Osteocyte (in vitro differentiated cells): ENCODE results near the gene XCL2. TPM values are rescaled to one million over a fixed set of nuclear protein-coding genes. Genes with fewer than 3 reads are reported as not detected.

Source experiments
- DNase-seq: peaks from one replicate; pipeline ENCODE4 v3.0.0; 2021; ENCODE audit warnings: mixed read lengths; ENCODE audit not compliant: unreplicated experiment; ENCODE audit errors: extremely low spot score
- H3K27ac Mint-ChIP-seq: one replicate; pipeline ENCODE4 v1.8.0; 2021; ENCODE audit warnings: mild to moderate bottlenecking, mixed read lengths; ENCODE audit not compliant: unreplicated experiment
- H3K27me3 Mint-ChIP-seq: one replicate; pipeline ENCODE4 v1.8.0; 2021; ENCODE audit warnings: mixed read lengths; ENCODE audit not compliant: unreplicated experiment
- H3K36me3 Mint-ChIP-seq: one replicate; pipeline ENCODE4 v1.8.0; 2021; ENCODE audit warnings: mixed read lengths; ENCODE audit not compliant: unreplicated experiment
- H3K4me1 Mint-ChIP-seq: one replicate; pipeline ENCODE4 v1.8.0; 2021; ENCODE audit warnings: mixed read lengths; ENCODE audit not compliant: unreplicated experiment
- H3K4me3 Mint-ChIP-seq: one replicate; pipeline ENCODE4 v1.8.0; 2021; ENCODE audit warnings: mild to moderate bottlenecking, moderate library complexity, mixed read lengths; ENCODE audit not compliant: unreplicated experiment
- H3K9me3 Mint-ChIP-seq: one replicate; pipeline ENCODE4 v1.8.0; 2021; ENCODE audit warnings: mixed read lengths; ENCODE audit not compliant: unreplicated experiment
- CTCF ChIP-seq: fragments of 200-600 bp; sonication (generic); IDR thresholded peaks from 2 replicates; pipeline ENCODE4 v1.5.0; 2021; ENCODE audit warnings: antibody characterized with exemption, mild to moderate bottlenecking, moderate library complexity
- total RNA-seq: library from RNA; stranded (reverse); gene quantifications from 2 replicates; pipeline ENCODE4 v1.2.1, GENCODE V29; 2021

Gene XCL2
- total RNA-seq, 1 donor from 2014 or later, result not detected

DNA sequence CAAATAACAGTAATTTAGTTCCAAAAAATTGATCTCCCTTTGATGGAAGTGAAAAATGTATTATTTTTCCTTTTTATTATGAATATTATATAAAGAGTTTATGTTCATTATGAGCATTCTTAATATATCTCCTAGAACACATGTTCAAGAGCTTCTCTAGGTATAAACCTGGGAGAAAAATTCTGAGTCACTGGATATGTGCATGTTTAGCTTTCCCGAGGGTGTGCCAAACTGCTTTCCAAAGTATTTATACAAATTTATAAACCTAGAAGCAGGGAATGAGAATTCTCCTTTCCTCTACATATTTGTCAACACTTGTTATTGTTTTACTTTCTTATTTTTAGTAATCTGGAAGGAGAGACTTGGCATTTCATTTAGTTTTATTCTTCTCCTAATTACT is 25.0 kb downstream of the XCL2 start:
- H3K27me3 Mint-ChIP-seq, result peaks cover 61% of the 10 kb centered on the region
- no peaks in the 10 kb centered on the region for H3K4me1 Mint-ChIP-seq
- peaks cover 6% of the 10 kb centered on the region for H3K9me3 Mint-ChIP-seq
- TF ChIP-seq CTCF, result no peak
- DNase-seq, result no peak
- H3K4me3 Mint-ChIP-seq, result no peak overlapping the region
- peaks cover 5% of the 10 kb centered on the region for H3K36me3 Mint-ChIP-seq
- no peak overlapping the region for H3K27ac Mint-ChIP-seq

- no peak for DNase-seq
- no peak overlapping the region for H3K27ac Mint-ChIP-seq
- TF ChIP-seq CTCF, result no peak
- peaks cover 4% of the 10 kb centered on the region for H3K9me3 Mint-ChIP-seq
- no peak overlapping the region for H3K4me3 Mint-ChIP-seq
- peaks cover 3% of the 10 kb centered on the region for H3K36me3 Mint-ChIP-seq
- no peaks in the 10 kb centered on the region for H3K4me1 Mint-ChIP-seq
- peaks cover 59% of the 10 kb centered on the region for H3K27me3 Mint-ChIP-seq
Measured at GRCh38 chr1:168518201-168518689, 25.6 kb downstream of the XCL2 start.

DNA sequence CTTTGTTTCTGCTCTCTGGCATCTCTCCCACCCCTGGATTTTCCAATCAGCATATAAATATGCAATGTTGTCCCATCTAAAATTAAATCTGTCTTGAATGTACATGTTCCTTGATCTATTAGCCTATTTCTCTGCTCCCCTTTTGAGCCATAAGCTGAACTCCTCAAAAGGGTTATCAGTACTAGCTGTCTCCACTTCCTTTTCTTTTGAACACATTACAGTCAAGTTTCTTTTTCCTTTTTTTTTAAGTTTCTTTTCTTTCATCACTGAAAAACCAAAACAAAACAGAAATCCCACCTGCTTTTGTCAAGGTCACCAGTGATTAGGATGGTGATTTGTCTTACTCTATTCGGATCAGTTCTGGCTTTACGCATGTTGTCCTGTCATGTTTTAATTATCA is 29.3 kb downstream of the XCL2 start:
- no peaks in the 10 kb centered on the region for H3K9me3 Mint-ChIP-seq
- no peak overlapping the region for H3K27ac Mint-ChIP-seq
- H3K27me3 Mint-ChIP-seq, result peaks cover 43% of the 10 kb centered on the region
- TF ChIP-seq CTCF, result no peak
- H3K4me1 Mint-ChIP-seq, result no peaks in the 10 kb centered on the region
- no peak overlapping the region for H3K4me3 Mint-ChIP-seq
- DNase-seq, result no peak
- H3K36me3 Mint-ChIP-seq, result no peaks in the 10 kb centered on the region

GRCh38 chr1:168513656-168514404 is 30.0 kb downstream of the XCL2 start:
- Mint-ChIP-seq H3K9me3 (no peaks in the 10 kb centered on the region), H3K4me3 (no peak overlapping the region), H3K4me1 (no peaks in the 10 kb centered on the region), H3K36me3 (no peaks in the 10 kb centered on the region), H3K27me3 (peaks cover 39% of the 10 kb centered on the region), H3K27ac (no peak overlapping the region)
- no peak for DNase-seq
- TF ChIP-seq CTCF, result no peak

- Mint-ChIP-seq H3K9me3 (no peaks in the 10 kb centered on the region), H3K4me3 (no peak overlapping the region), H3K36me3 (no peaks in the 10 kb centered on the region), H3K27me3 (peaks cover 34% of the 10 kb centered on the region), H3K4me1 (no peaks in the 10 kb centered on the region), H3K27ac (no peak overlapping the region)
- DNase-seq, result no peak
- TF ChIP-seq CTCF, result no peak
Measured at GRCh38 chr1:168512864-168513595, 30.8 kb downstream of the XCL2 start.
